HCT116 (cell line): Measurements from ENCODE around the gene EPHB2.

Experiments used
- EZH2 ChIP-seq: fragments of 200-600 bp; sonication (generic); IDR thresholded peaks from 2 replicates; pipeline ENCODE4 v1.6.1; 2017; ENCODE audit warnings: antibody characterized with exemption, mixed run types
- JUND ChIP-seq: IDR thresholded peaks from 2 replicates; pipeline ENCODE4 v1.6.1; 2012
- POLR2A ChIP-seq: IDR thresholded peaks from 2 replicates; pipeline ENCODE4 v1.7.0; 2011; ENCODE audit warnings: borderline replicate concordance; ENCODE audit not compliant: insufficient read depth, insufficient read length; ENCODE audit errors: extremely low read depth
- POLR2AphosphoS5 ChIP-seq: IDR thresholded peaks from 2 replicates; pipeline ENCODE4 v1.6.1; 2011; ENCODE audit warnings: mild to moderate bottlenecking, low read depth, low read length, moderate library complexity
- RAD21 ChIP-seq: IDR thresholded peaks from 2 replicates; pipeline ENCODE4 v1.6.1; 2012; ENCODE audit warnings: low read depth, mild to moderate bottlenecking
- REST ChIP-seq: IDR thresholded peaks from 2 replicates; pipeline ENCODE4 v1.6.1; 2012; ENCODE audit warnings: low read depth
- YY1 ChIP-seq: IDR thresholded peaks from 2 replicates; pipeline ENCODE4 v1.6.1; 2011; ENCODE audit warnings: low read length, low read depth, moderate library complexity, mild to moderate bottlenecking; ENCODE audit not compliant: insufficient replicate concordance; ENCODE audit errors: extremely low read depth
- ZBTB33 ChIP-seq: IDR thresholded peaks from 2 replicates; pipeline ENCODE4 v1.6.1; 2011; ENCODE audit warnings: mild to moderate bottlenecking, low read length, moderate library complexity; ENCODE audit not compliant: insufficient replicate concordance; ENCODE audit errors: extremely low read depth
- TF ChIP-seq, protein P1 (sequence below), 3 experiments: fragments of 200-600 bp in 1 of 3; sonication (generic) in 1 of 3; IDR thresholded peaks in 2 of 3; conservative IDR thresholded peaks in 1 of 3; 2 replicates each; pipeline ENCODE4 v1.5.1; 2012 to 2017; ENCODE audit warnings: low read depth in 2 of 3, low read length in 2 of 3, antibody characterized with exemption in 1 of 3, borderline replicate concordance in 1 of 3, control low read depth in 1 of 3, mild to moderate bottlenecking in 1 of 3, mixed read lengths in 1 of 3, mixed run types in 1 of 3, moderate library complexity in 1 of 3; ENCODE audit not compliant: insufficient read depth in 1 of 3
- TF ChIP-seq, protein P2 (sequence below): IDR thresholded peaks from 2 replicates; pipeline ENCODE4 v1.6.1; 2012

GRCh38 chr1:22828484-22829308 is 118.1 kb downstream of the EPHB2 start:
- TF ChIP-seq POLR2AphosphoS5 (no peak), ZBTB33 (no peak), YY1 (no peak), POLR2A (no peak), RAD21 (no peak), EZH2 (no peak), JUND (no peak; the same call in 1 of the 2 replicates), REST (no peak)
- TF ChIP-seq, protein P1, sequence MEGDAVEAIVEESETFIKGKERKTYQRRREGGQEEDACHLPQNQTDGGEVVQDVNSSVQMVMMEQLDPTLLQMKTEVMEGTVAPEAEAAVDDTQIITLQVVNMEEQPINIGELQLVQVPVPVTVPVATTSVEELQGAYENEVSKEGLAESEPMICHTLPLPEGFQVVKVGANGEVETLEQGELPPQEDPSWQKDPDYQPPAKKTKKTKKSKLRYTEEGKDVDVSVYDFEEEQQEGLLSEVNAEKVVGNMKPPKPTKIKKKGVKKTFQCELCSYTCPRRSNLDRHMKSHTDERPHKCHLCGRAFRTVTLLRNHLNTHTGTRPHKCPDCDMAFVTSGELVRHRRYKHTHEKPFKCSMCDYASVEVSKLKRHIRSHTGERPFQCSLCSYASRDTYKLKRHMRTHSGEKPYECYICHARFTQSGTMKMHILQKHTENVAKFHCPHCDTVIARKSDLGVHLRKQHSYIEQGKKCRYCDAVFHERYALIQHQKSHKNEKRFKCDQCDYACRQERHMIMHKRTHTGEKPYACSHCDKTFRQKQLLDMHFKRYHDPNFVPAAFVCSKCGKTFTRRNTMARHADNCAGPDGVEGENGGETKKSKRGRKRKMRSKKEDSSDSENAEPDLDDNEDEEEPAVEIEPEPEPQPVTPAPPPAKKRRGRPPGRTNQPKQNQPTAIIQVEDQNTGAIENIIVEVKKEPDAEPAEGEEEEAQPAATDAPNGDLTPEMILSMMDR (IDR thresholded peaks at IDR 0.05 in 2 of 3, conservative IDR thresholded peaks at IDR 0.05 in 1 of 3; ENCODE audit: borderline replicate concordance in 1 of 3, insufficient read depth in 1 of 3, low read depth in 2 of 3, low read length in 2 of 3): no peak
- TF ChIP-seq, protein P2, sequence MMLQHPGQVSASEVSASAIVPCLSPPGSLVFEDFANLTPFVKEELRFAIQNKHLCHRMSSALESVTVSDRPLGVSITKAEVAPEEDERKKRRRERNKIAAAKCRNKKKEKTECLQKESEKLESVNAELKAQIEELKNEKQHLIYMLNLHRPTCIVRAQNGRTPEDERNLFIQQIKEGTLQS: no peak
